Measurements from ENCODE around the gene ITIH1. TPM values are rescaled to one million over a fixed set of nuclear protein-coding genes. Genes with fewer than 3 reads are reported as not detected.

ITIH1 gene
- polyA plus RNA-seq, 1 donor from 2014 or later = not detected

- H3F3A ChIP-seq (ENCODE audit: insufficient read depth, low read length, poor library complexity, severe bottlenecking) = no peaks in the 10 kb centered on the region
- no peaks in the 10 kb centered on the region for H3K36me3 ChIP-seq (ENCODE audit: insufficient read depth, low read length)
- no peaks in the 10 kb centered on the region for H3K79me2 ChIP-seq (replicated peaks; ENCODE audit: insufficient read depth, low read length)
- H3K9me2 ChIP-seq (ENCODE audit: insufficient read depth, low read length) = no peaks in the 10 kb centered on the region
- H3K9ac ChIP-seq (ENCODE audit: low read length) = no peak overlapping the region
- no peak overlapping the region for H3K27ac ChIP-seq (ENCODE audit: low read length)
- H3K27me3 ChIP-seq (ENCODE audit: insufficient read depth, low read depth, low read length) = no peaks in the 10 kb centered on the region
- no peak for TF ChIP-seq EP300 (conservative IDR thresholded peaks at IDR 0.05; ENCODE audit: poor library complexity, severe bottlenecking)
- no peaks in the 10 kb centered on the region for H3K9me3 ChIP-seq (ENCODE audit: low read length)
- no peak overlapping the region for H3K4me2 ChIP-seq (ENCODE audit: low read length)
- H3K4me3 ChIP-seq (ENCODE audit: low read length) = no peak overlapping the region
- no peak overlapping the region for H2AFZ ChIP-seq (ENCODE audit: low read depth, low read length)
- no peaks in the 10 kb centered on the region for H4K20me1 ChIP-seq (ENCODE audit: insufficient read depth)
Measured at GRCh38 chr3:52792961-52793695, 15.7 kb downstream of the ITIH1 start.

- Histone ChIP-seq H3K9me2 (ENCODE audit: insufficient read depth, low read length) (no peaks in the 10 kb centered on the region), H3K27ac (ENCODE audit: low read length) (no peak overlapping the region), H3K36me3 (ENCODE audit: insufficient read depth, low read length) (no peaks in the 10 kb centered on the region), H2AFZ (ENCODE audit: low read depth, low read length) (no peak overlapping the region), H3K9ac (ENCODE audit: low read length) (no peak overlapping the region), H4K20me1 (ENCODE audit: insufficient read depth) (no peaks in the 10 kb centered on the region), H3K27me3 (ENCODE audit: insufficient read depth, low read depth, low read length) (no peaks in the 10 kb centered on the region), H3K79me2 (replicated peaks; ENCODE audit: insufficient read depth, low read length) (no peaks in the 10 kb centered on the region), H3F3A (ENCODE audit: insufficient read depth, low read length, poor library complexity, severe bottlenecking) (no peaks in the 10 kb centered on the region), H3K4me2 (ENCODE audit: low read length) (no peak overlapping the region), H3K4me3 (ENCODE audit: low read length) (no peak overlapping the region), H3K9me3 (ENCODE audit: low read length) (no peaks in the 10 kb centered on the region)
- TF ChIP-seq TAF1 (IDR thresholded peaks at IDR 0.05; ENCODE audit: low read depth) (no peak), MXI1 (conservative IDR thresholded peaks at IDR 0.05; ENCODE audit: poor library complexity, severe bottlenecking) (no peak), RAD21 (conservative IDR thresholded peaks at IDR 0.05) (no peak)
Measured at GRCh38 chr3:52793702-52794611, 16.6 kb downstream of the ITIH1 start.

- Histone ChIP-seq H3K9me2 (ENCODE audit: insufficient read depth, low read length) (no peaks in the 10 kb centered on the region), H3F3A (ENCODE audit: insufficient read depth, low read length, poor library complexity, severe bottlenecking) (no peaks in the 10 kb centered on the region), H4K20me1 (ENCODE audit: insufficient read depth) (no peaks in the 10 kb centered on the region), H3K9me3 (ENCODE audit: low read length) (no peaks in the 10 kb centered on the region), H3K27ac (ENCODE audit: low read length) (no peak within 1 kb of the TSS), H3K36me3 (ENCODE audit: insufficient read depth, low read length) (no peaks in the 10 kb centered on the region), H3K4me3 (ENCODE audit: low read length) (no peak within 1 kb of the TSS), H3K79me2 (replicated peaks; ENCODE audit: insufficient read depth, low read length) (no peaks in the 10 kb centered on the region), H3K27me3 (ENCODE audit: insufficient read depth, low read depth, low read length) (no peaks in the 10 kb centered on the region), H3K4me2 (ENCODE audit: low read length) (no peak within 1 kb of the TSS), H3K9ac (ENCODE audit: low read length) (no peak within 1 kb of the TSS), H2AFZ (ENCODE audit: low read depth, low read length) (no peak within 1 kb of the TSS)
- TF ChIP-seq RAD21 (conservative IDR thresholded peaks at IDR 0.05) = no peak
- no peak for TF ChIP-seq REST (IDR thresholded peaks at IDR 0.05; ENCODE audit: borderline replicate concordance)
- TF ChIP-seq EP300 (conservative IDR thresholded peaks at IDR 0.05; ENCODE audit: poor library complexity, severe bottlenecking) = no peak
- no peak for TF ChIP-seq MXI1 (conservative IDR thresholded peaks at IDR 0.05; ENCODE audit: poor library complexity, severe bottlenecking)
Measured at GRCh38 chr3:52794612-52795099, 17.3 kb downstream of the ITIH1 start, which contains the start of gene ITIH3. Gene ITIH3, plus strand, starts transcription at chr3:52794796. Its CDS starts 8 bp downstream, at chr3:52794804.
